ENCODE measurements around the gene PLA2G2C.

DNA sequence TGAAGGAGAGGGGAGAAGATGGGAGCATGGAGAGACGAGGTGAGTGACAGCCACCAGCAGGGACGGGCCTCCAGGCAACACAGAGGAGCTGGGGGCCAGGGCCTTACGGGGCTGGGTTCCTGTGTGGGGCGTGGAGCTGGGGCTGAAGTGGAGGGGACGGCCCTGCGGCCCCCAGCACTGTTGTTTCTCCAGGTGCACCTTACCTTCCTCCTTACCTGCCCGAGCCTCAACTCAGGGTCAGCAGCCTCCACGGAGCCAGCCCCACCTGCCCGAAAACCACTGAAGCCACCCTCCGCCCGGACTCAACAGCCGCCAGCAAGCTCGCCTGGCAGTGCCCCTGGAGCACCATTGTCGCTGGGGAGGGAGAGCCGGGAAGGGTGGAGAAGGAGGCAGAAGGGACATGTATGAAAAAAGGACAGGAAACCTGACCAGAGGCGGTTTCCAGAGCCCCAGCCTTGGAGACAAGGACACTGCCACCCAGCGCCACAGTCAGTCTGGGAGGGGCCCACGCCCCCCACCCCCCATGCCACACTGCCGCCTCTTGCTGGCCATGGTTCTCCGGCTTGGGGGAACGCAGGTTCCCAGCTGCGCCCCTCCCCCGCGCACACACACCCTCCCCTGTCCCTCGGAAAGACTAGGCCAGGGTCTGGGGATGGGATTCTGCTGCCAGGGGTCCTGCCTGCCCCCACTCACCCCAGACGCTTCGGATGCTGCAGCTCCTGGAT lies 36.6 kb downstream of the PLA2G2C start:
- TF ChIP-seq GATA3 (IDR thresholded peaks at IDR 0.05; ENCODE audit: low read depth, low read length) = no peak
- no peak for TF ChIP-seq GATA2 (IDR thresholded peaks at IDR 0.05; ENCODE audit: low read depth, low read length)

All from SH-SY5Y (cell line).